ENCODE results near the gene NCKAP1.
A peak's percentile ranks its signal among the peaks of the same experiment; 100 is the strongest.

NCKAP1 gene

GRCh38 chr2:182980652-182981051, 57.6 kb downstream of the NCKAP1 start:
- H3K27ac ChIP-seq = no peak overlapping the region
- POLR2A ChIA-PET (ENCODE audit: low non-redundant PET) = no interaction called here
- TF ChIP-seq CTCF (conservative IDR thresholded peaks at IDR 0.05; ENCODE audit: low read depth) = no peak
- no peak for DNase-seq (ENCODE audit: low spot score)
- CTCF ChIA-PET = interaction anchor here (0.7 to 1.5 kb wide), 9 partner anchors 9 to 196 kb away, joined by 3 to 5 read pairs (median 3); no protein-coding TSS in a partner anchor

- CTCF ChIA-PET = interaction anchor here (0.8 to 1.5 kb wide), 9 partner anchors 10 to 196 kb away, joined by 3 to 5 read pairs (median 4); no protein-coding TSS in a partner anchor
- peak; percentile 66 for TF ChIP-seq CTCF (conservative IDR thresholded peaks at IDR 0.05; ENCODE audit: low read depth)
- DNase-seq (ENCODE audit: low spot score) = peak; percentile 30
- no peak overlapping the region for H3K27ac ChIP-seq
- POLR2A ChIA-PET (ENCODE audit: low non-redundant PET) = no interaction called here
Observed at GRCh38 chr2:182980115-182980514, 58.1 kb downstream of the NCKAP1 start.

GRCh38 chr2:182977463-182977862, 60.8 kb downstream of the NCKAP1 start:
- H3K27ac ChIP-seq = no peak overlapping the region
- POLR2A ChIA-PET (ENCODE audit: low non-redundant PET) = no interaction called here
- CTCF ChIA-PET = interaction anchor here (0.6 to 1.0 kb wide), 2 partner anchors 9 to 210 kb away, joined by 3 to 6 read pairs; no protein-coding TSS in a partner anchor
- no peak for DNase-seq (ENCODE audit: low spot score)
- no peak for TF ChIP-seq CTCF (conservative IDR thresholded peaks at IDR 0.05; ENCODE audit: low read depth)

GRCh38 chr2:182973441-182974352, 64.6 kb downstream of the NCKAP1 start:
- DNase-seq (ENCODE audit: low spot score) = no peak
- CTCF ChIA-PET = no interaction called here
- POLR2A ChIA-PET (ENCODE audit: low non-redundant PET) = no interaction called here
- no peak for TF ChIP-seq CTCF (conservative IDR thresholded peaks at IDR 0.05; ENCODE audit: low read depth)
- H3K27ac ChIP-seq = no peak overlapping the region

GRCh38 chr2:182972548-182972942, 65.7 kb downstream of the NCKAP1 start:
- CTCF ChIA-PET = no interaction called here
- DNase-seq (ENCODE audit: low spot score) = no peak
- POLR2A ChIA-PET (ENCODE audit: low non-redundant PET) = no interaction called here
- no peak overlapping the region for H3K27ac ChIP-seq
- no peak for TF ChIP-seq CTCF (conservative IDR thresholded peaks at IDR 0.05; ENCODE audit: low read depth)

GRCh38 chr2:182971820-182972547, 66.3 kb downstream of the NCKAP1 start:
- TF ChIP-seq CTCF (conservative IDR thresholded peaks at IDR 0.05; ENCODE audit: low read depth) = no peak
- POLR2A ChIA-PET (ENCODE audit: low non-redundant PET) = no interaction called here
- CTCF ChIA-PET = no interaction called here

More at GRCh38 chr2:182971820-182972547, 66.3 kb downstream of the NCKAP1 start:
- no peak for DNase-seq (ENCODE audit: low spot score)
- H3K27ac ChIP-seq = no peak overlapping the region

Data from RWPE1 (cell line).